Measurements from ENCODE around the gene LRFN4.
A peak's percentile ranks its signal among the peaks of the same experiment; 100 is the strongest.

The LRFN4 gene

DNA sequence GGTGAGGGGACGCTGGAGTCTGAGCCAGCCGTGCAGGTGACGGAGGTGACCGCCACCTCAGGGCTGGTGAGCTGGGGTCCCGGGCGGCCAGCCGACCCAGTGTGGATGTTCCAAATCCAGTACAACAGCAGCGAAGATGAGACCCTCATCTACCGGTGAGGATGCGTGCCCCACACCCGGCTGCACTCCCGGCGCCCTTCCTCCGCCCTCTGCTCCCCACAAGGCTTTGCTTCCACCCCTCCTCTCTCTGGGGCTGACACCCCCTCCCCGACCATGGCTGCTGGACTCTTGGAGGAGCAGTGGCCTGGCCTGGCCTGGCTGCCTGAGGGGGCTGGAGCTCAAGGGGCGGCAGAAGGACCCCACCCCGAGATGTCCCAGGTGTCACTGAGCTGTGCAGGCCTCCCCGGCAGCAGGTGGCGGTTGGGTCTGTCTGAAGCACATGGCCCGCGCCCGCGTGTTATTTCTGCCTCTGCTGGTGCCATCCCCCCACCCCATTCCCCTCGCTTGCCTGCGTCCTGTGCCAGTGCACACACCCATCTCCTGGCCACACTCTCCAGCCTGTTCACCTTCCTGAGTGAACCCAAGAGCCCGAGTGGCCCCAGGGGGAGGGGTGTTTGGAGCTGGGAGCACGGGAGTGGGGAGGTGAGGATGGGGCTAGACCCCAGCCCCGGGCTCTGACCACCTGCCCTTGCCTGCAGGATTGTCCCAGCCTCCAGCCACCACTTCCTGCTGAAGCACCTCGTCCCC is 2.2 kb downstream of the LRFN4 start:
- DNase-seq = no peak

DNA sequence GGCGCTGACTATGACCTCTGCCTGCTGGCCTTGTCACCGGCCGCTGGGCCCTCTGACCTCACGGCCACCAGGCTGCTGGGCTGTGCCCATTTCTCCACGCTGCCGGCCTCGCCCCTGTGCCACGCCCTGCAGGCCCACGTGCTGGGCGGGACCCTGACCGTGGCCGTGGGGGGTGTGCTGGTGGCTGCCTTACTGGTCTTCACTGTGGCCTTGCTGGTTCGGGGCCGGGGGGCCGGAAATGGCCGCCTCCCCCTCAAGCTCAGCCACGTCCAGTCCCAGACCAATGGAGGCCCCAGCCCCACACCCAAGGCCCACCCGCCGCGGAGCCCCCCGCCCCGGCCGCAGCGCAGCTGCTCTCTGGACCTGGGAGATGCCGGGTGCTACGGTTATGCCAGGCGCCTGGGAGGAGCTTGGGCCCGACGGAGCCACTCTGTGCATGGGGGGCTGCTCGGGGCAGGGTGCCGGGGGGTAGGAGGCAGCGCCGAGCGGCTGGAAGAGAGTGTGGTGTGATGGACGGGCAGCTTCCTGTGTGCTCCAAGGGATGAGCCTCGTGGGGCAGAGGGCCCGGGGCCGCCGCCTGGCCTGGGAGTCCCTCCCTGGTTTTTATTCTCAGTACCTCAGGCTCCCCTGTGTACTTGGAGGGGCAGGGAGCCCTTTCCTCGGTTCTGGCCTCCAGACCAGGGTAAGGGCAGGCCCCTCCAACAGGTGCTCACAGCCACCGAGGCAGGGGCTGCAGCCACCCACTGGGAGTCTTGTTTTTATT is 3.0 kb downstream of the LRFN4 start:
- no peak for DNase-seq

DNA sequence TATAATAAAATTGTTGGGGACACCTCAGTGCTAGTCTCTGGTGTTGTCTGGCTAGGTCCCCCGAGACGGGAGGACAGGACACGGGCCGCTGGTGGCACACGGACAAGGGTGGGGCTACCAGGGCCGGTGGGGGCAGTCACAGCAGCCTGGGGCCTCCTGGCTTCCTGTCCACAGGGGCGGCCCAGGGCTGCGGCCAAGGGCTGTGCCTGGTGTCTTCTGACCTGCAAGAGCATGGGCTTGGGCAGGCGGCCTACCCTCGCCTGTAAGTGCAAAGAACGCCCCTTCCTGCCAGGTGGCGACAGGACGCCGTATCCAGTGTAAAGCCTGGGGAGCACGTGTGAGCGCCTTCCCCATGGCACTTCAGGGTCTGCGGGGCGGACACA is 3.6 kb downstream of the LRFN4 start:
- DNase-seq = no peak

GRCh38 chr11:66861038-66861773 is 4.3 kb downstream of the LRFN4 start:
- DNase-seq = no peak

GRCh38 chr11:66861774-66862558 is 5.1 kb downstream of the LRFN4 start:
- DNase-seq = no peak

DNA sequence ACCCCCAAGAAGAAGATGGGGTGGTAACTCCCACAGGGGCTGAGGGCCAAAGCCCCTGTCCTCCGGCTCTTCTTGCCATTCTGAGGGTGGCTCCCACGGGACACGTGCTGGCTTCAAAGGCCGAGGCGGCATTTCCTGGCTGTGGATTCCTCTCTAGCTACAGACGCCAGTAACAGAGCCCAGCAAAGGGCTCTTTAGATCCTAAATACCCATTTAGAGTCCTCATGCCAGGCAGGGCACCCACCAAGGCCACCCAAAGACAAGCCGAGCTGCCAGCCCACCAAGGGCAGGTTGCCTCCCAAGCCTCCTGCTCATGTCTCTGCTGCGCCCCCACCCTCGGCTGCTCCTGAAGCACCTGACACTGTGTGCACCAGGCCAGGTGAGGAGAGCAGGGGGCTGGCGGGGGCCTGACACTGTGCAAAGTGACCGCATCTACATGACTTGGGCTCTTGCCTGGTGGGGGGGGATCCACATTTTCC is 5.7 kb downstream of the LRFN4 start:
- no peak for DNase-seq

GRCh38 chr11:66863428-66864125 is 6.7 kb downstream of the LRFN4 start:
- DNase-seq = no peak

- DNase-seq = no peak
These were observed 7.5 kb downstream of the LRFN4 start for GRCh38 chr11:66864172-66864901.

DNA sequence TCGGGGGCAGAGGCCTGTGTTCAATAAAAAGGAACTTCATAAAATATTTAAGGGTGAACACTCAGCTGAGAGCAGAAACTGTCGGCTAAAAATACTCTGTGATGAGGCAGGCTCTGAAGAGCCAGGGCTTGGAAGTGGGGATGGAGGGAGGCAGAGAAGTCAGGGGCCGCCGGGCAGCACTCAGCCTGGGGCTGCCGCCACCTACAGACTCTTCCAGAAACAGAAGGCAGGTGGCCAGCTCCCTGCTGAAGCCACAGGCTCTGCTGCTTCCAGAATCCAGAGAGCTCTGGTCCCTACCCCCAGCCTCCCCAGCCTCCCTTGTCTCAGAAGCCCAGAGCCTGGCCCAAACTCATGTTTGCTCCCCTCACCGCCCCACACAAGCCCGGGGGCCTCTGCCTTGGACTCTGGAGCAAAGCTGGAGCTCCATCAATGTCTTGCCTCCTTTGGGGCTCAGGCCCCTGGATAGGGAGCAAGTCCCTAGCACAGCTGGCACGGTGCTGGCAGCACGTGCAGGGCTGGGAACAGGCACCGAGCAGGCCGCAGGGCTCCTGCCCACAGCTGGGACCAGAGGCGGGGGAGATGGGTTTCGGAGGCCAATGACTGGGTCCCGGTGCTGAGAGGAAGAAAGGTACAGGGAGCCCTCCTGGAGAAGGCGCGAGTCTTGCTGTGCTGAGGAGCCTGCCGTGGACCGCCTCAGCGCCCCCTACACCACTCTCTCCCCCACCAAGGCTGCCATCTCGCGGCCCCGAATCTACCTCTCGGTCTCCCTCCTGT is 8.2 kb downstream of the LRFN4 start:
- DNase-seq = no peak

GRCh38 chr11:66866007-66866406 is 9.1 kb downstream of the LRFN4 start:
- no peak for DNase-seq

- no peak for DNase-seq
These were observed 9.7 kb downstream of the LRFN4 start for GRCh38 chr11:66866511-66866986.

DNA sequence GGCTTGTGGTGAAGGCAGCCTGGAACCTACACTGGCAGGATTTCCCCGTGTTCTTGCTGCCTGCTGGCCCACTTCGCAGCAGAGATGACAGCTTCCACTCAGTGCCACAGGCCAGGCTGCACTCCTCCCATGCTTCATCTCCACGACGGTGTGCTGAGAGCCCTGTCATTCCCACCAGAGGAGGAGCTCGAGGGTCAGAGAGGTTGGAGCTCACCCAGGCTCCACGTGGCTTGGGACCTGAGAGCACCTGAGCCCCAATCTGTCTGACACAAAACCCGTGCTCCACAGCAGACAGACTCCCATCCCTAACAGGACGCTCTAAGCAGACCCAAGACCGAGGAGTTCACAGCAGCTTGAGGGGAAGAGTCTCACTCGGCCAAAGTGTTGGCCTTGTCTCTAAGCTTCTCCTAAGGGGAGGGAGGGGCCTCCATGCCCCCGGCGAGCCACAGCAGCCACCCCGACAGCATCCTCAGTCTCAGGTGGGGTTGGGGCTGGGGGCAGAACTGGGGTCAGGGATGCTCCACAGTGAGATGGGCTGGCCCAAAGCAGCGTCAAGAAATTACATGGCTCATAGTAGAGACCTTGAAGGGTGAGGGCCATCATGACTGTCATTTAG is 10.7 kb downstream of the LRFN4 start:
- DNase-seq = no peak

DNA sequence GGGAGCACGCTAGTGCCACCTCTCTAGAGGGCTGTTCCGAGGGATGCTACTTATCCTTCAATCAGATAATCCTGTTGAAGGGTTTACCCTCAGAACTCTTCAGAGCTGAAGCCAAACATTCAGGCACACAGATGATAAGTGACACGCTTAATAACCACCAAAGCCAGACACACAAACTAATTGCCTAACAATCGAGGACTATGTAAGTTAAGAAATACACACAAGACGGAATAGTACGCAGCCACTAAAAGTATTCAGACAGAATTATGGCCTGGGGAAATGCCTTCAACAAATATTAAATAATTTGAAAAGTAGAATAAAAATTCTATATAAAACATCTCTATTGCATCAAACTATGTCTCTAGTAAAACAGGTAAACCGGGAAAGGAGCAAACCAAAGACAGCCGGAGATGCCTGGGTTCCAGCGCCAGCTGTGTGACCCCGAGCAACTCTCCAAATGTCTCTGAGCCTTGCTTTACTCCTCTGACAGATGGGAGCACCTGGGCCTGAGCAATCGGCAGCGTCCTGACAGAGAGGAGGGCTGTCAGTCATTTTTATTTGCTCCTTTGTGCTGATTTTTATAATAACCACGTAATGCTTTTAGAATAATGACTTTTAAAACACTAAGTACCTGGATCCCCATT is 11.3 kb downstream of the LRFN4 start:
- DNase-seq = no peak

DNA sequence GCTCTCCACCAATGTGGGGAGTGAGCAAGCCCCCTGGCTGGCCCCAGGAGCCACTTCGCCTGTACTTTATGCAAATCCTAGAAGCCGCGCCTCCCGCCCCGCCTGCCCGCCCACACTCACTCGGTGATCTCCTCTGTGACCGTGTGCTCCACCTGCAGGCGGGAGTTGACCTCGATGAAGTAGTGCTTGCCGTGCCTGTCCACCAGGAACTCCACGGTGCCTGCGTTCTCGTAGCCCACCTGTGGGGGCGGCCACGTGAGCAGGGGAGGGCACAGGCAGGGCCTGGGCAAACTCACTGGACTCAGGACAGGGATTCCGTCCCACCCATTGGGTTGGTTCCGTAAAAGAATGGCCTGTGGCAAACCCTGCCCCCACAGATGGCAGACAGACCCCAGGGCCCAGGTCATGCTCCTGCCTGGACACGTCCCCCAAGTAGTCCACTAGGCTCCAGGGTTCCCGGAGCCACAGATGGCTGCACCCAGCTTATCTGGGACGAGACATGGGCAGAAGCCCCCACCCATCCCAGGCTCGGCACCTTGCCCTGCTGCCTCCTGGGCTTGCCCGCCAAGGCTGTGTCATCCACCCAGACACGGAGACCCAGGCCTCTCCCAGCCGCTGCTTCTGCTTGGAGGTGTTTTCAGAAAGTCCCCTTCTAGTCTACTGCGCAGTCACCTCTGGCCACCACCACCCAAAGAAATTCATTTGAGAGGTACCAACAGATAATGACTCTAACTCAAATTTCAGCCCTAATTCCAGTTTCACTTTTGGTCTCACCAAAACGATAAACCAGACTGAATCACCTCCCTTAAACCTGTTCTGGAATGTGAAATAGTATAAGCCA is 12.1 kb downstream of the LRFN4 start:
- peak; percentile 65 for DNase-seq

DNA sequence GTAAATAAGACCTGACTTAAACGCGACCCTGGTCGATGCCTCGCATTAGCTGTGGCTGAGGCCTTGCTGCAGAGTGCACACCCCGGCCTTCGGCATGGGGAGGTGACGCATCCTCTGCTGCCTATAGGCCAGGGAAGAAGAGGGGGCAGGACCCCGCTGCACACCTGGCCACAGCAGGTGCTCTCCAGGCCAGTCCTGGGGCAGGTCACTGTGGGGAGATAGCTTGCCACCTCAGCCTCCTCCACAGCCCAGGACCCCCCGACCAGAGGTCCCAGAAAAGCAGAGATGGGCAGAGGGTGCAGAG is 12.7 kb downstream of the LRFN4 start:
- DNase-seq = no peak

DNA sequence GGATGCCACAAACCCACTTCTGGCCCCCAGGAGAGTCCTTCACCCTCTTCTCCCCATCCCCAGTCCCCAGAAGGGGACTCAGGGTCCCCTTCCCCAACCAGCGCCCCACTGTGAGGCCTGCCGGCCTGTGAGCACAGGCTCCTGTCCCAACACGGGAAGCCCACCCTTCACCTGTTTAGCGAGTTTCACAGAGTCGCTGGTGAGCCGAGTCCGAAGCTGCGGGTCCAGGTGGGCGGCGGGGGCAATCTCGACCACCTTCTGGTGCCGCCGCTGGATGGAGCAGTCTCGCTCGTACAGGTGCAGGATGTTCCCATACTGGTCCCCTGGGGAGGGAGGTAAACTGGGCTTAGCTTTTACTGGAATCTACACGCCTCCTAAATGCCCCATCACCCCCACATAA is 13.3 kb downstream of the LRFN4 start:
- no peak for DNase-seq

GRCh38 chr11:66870616-66871520 is 14.0 kb downstream of the LRFN4 start:
- no peak for DNase-seq

DNA sequence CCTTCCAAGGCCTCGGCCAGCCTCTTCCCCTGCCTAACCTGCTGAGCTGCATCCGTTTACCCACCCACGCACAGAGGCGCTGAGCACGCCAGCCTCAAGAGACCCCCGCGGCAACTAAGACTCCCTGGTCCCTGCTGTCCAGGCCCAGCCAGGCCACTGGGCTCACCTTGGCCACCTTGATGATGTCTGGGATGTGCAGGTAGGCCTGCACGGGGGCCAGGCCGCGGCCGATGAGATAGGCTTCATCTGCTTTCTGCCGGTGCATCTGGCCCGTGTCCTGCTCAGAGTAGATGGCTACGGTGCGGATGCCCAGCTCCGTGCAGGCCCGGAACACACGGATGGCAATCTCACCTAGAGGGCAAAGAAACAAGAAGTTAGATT is 14.6 kb downstream of the LRFN4 start:
- DNase-seq = no peak
